ENCODE data around the gene C20orf202. TPM values are rescaled to one million over a fixed set of nuclear protein-coding genes. Genes with fewer than 3 reads are reported as not detected.

Gene C20orf202
- not detected for polyA plus RNA-seq (2012; ENCODE audit: insufficient read depth, insufficient read length)

DNA sequence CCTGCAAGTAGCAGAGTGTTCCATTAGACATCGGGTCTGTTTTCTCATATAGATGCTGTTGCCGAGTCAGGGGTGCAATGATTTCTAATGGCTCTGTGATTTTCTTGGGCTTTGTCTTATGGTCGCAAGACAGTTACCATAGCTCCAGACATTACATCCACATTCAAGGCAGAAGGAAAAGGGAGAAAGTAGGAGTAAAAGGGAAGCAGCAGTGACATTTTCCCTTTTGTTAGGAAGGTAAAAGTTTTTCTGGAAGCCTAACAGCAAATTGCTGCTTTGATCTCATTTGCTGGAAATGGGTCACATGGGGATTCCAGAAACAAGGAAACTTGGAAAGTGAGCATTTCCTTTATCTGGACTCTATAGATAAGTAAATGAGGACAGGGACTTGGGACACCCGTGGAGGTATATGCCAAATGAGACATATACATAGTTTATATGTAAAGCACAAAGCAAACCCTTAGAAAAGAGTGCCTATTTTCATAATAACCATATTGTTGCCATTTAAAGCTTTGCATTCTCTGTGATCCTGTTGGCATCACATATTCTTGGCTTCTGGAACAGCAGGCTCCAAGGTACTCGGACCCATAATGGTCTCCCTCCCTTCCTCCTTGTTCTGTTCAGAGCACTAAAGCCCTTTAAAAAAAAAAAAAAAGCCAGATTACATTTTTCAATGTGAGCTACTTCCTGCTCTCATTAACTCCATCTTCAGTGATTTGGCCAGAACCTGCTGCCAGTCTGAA lies at the start of gene C20orf202:
Gene C20orf202 (plus strand): TSS at position 693 of the 743 bp plus-strand sequence. CDS start 132 bp downstream, outside the sequence.
- H3K4me3 ChIP-seq (ENCODE audit: low read length), result no peak within 1 kb of the TSS
- no peak for DNase-seq (ENCODE audit: low read depth, low spot score)

DNA sequence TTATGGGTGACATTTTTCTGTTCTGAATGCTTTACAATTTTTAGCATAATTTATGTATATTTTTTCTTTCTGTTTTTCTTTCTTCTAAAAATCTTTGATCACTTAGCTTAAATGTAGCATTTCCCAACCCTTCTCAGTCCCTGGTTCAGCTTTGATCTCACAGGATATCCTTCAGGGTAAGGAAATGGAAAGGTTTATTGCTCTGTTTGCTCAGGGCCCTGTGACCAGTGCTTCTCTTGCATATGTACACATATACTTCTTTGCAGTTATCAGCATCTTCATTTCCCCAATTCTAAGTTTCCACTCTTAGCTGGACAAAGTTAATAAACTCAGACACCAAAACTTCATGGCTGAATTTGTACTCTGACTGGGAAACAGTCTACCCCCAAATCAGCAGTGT lies 49.0 kb upstream of the C20orf202 start:
- DNase-seq (ENCODE audit: low read depth, low spot score), result peak; percentile 9
- H3K4me3 ChIP-seq (ENCODE audit: low read length), result no peak overlapping the region

DNA sequence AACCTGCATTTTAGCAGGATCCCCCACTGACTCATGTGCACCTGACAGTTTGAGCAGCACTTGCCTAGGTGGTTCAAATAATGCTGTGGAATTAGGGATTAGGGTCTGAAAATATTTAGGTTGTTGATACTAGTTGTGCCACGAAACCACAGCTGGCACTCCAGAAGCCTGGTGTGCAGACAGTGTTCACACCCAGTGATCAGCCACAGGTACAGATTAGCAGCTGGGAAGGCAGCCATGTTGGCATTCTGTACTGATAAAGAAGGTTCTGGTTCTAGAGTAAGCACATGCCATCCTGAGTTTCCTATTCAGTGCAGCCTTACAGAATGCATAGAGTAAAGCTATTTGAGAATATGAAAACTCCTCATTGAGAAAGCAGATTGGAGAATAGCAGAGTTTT lies 48.6 kb upstream of the C20orf202 start:
- no peak overlapping the region for H3K4me3 ChIP-seq (ENCODE audit: low read length)
- DNase-seq (ENCODE audit: low read depth, low spot score), result no peak

DNA sequence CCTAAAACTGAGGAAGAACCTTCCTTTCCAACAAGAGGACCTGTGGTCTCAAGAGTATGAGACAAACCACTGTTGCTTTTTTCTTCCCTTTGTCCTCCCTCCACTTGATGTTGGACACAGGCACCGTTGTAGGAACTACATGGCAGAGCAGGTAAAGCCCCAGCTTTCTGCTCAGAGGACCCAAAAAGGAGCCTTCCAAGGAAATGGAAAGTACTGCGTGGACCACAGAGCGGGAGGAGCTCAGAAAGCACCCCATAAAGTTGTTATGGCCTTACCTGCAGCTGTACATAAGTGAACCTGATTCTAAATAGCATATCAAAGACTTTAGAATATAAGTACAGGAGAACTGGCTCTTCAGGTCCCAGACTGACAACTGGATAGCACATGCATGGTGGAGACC lies 47.9 kb upstream of the C20orf202 start:
- no peak overlapping the region for H3K4me3 ChIP-seq (ENCODE audit: low read length)
- no peak for DNase-seq (ENCODE audit: low read depth, low spot score)

DNA sequence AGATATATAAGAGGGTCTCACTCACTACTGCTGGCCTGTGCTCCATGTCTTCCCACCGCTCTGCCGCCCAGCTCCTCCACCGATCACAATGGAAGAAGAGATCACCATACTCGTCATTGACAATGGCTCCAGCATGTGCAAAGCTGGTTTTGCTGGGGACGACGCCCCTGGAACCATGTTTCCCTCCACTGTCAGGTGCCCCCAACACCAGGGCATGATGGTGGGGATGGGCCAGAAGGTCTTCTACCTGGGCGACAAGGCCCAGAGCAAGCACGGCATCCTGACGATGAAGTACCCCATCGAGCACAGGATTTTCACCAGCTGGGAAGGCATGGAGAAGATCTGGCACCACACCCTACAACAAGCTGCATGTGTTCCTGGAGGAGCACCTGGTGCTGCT lies 42.8 kb upstream of the C20orf202 start:
- DNase-seq (ENCODE audit: low read depth, low spot score), result no peak

DNA sequence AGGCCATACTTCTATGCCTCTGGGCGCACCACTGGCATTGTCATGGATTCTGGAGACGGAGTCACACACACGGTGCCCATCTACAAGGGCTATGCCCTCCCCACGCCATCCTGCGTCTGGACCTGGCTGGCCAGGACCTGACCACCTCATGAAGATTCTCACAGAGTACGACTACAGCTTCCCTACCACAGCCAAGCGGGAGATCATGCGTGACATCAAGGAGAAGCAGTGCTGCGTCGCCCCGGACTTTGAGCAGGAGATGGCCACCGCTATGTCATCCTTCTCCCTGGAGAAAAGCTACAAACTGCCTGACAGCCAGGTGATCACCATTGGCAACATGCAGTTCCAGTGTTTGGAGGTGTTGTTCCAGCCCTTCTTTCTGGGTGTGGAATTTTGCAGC lies 42.3 kb upstream of the C20orf202 start:
- no peak overlapping the region for H3K4me3 ChIP-seq (ENCODE audit: low read length)
- no peak for DNase-seq (ENCODE audit: low read depth, low spot score)

More for the DNA sequence above, 42.8 kb upstream of the C20orf202 start:
- no peak overlapping the region for H3K4me3 ChIP-seq (ENCODE audit: low read length)

DNA sequence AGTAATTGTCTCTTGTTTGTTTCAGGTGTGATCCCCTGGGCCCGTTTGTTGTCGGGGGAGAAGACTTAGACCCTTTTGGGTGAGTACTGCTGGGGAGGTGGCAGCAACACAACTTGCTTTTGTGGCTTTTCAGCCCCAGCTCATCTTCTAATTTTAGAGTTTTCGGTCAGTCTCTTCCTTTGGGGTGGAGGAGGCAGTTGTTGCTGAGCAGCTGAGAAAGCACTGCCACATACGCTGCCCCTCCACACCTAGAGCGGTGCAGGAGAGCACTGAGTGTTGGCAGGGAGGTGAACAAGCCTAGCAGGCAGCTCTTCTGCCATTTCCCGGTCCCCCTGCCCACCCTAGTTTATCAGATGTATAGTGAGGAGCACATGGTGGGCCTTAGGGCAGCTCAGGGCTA lies 40.1 kb upstream of the C20orf202 start:
- no peak for DNase-seq (ENCODE audit: low read depth, low spot score)
- no peak overlapping the region for H3K4me3 ChIP-seq (ENCODE audit: low read length)

DNA sequence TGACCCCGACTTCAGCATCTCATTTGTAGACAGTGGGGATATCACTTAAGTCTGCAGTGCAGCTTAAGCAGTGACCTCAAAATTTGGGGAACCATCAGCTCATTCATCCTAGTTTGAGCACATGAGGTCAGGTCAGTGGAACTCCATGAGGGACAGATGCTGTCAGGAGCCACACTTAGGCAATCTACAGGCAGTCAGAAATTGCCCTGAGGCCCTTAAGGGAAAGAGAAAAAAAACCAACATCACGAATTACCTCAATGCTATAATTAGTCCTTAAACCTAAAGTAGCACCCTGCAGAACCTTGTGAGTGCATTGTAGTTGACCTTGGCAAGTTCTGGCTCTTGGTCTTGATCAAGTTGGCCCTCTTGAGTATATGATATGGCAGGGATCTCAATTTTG lies 39.6 kb upstream of the C20orf202 start:
- no peak overlapping the region for H3K4me3 ChIP-seq (ENCODE audit: low read length)
- DNase-seq (ENCODE audit: low read depth, low spot score), result no peak

DNA sequence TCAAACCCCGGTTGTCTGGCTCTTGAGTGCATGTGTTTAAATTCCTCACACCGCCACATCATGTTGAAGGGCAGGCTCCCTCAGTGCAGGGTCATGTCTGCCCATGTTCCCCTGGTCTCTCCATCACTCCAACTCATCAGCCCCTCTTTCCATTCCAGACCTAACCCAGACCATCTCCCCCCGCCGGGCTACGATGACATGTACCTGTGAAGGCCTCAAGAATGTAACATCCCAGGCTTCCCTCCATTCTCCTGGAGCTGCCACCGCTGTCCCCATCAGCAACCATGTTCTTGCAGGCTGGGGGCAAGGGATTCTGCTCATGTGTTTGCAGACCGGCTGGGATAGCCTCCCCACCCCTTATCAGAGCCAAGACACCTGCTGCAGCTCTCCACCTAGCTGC lies 38.4 kb upstream of the C20orf202 start:
- no peak for DNase-seq (ENCODE audit: low read depth, low spot score)
- H3K4me3 ChIP-seq (ENCODE audit: low read length), result no peak overlapping the region

DNA sequence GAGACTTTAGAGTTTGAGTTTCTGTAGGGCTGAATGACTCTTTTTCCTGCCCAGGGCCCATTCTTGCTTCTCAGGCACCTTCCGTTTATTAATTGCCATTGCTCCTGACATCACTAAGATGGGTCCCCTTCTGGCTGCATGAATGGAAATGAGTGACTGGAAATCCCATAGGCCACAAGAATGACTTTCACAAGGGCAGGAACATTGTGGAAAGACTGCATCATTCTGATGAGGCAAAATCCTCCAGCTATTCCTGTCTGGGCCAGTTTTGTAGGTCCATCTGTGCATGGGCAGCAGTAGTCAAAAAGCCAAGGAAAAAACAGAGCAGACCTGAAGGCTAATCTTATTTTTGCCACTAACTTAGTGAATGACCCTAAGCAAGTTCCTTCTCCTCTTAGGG lies 37.7 kb upstream of the C20orf202 start:
- DNase-seq (ENCODE audit: low read depth, low spot score), result no peak
- H3K4me3 ChIP-seq (ENCODE audit: low read length), result no peak overlapping the region

DNA sequence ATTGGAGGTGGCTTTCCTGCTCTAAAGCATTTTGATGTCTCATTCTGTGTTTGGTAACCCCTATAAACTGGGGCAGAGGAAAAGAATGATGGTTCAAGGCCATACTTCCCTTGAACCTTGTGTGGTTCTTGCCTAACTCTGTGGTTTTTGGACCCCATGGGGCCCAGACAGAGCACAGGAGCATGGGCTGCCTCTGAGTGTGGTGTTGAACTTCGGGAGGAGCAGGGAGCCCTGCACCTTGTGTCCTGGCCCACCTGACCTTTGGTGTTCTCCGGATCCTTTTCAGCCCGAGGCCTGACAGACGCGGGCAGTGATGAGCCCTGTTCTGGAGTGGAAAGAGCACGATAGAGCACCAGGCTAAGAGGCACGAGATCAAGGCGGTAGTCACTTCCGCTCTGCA lies 37.3 kb upstream of the C20orf202 start:
- no peak overlapping the region for H3K4me3 ChIP-seq (ENCODE audit: low read length)
- DNase-seq (ENCODE audit: low read depth, low spot score), result no peak

DNA sequence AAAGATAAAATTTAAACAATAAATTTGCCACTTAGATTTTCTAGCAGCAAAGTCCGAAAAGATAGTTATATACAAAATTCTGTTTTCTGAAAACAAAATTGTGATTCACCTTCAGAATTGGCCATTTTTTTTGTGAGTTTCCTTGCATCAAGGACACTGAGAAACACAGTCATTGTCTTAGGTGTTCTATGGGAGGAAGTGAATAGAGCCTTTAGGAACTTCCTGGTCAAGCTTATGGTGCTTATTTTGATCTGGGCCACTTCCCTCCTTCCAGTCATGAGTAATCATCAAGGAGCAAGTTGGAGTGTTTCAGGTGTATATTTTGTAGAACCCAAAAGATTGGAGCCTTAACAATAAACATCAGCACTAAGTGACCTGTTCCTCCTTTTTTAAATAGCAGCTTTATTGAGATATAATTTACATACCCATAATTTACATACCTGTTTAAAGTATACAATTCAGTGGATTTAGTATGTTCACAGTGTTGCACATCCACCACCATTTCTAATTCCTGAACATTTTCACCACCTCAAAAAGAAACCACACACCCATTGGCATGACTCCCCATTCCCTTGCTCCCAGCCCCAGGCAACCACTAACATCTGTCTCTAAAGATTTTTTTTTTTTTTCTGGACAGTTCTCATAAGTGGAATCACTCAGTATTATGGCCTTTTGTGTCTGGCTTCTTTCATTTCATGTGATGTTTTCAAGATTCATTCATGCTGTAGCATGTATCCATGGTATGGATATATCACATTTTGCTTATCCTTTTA lies 36.1 kb upstream of the C20orf202 start:
- no peak for DNase-seq (ENCODE audit: low read depth, low spot score)
- H3K4me3 ChIP-seq (ENCODE audit: low read length), result no peak overlapping the region

DNA sequence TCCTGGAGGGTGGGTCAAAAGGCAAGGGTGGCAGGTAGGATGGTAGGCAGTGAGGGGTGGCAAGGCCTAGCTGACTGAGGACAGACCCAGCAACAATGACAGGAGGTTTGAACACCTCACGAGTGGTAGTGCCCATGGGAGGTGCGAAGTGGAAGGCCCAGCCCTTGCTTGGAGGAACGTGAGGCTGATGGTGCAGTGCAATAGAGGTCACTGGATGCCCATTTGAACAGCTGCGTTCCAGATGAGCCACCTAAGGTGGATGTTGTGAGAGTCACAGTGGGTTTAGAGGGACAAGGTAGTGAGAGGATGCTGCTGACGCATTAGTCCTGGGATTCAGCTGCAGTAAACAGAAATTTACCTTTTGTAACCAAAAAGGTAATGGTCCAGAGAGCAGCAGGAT lies 34.0 kb upstream of the C20orf202 start:
- no peak for DNase-seq (ENCODE audit: low read depth, low spot score)
- H3K4me3 ChIP-seq (ENCODE audit: low read length), result no peak overlapping the region

DNA sequence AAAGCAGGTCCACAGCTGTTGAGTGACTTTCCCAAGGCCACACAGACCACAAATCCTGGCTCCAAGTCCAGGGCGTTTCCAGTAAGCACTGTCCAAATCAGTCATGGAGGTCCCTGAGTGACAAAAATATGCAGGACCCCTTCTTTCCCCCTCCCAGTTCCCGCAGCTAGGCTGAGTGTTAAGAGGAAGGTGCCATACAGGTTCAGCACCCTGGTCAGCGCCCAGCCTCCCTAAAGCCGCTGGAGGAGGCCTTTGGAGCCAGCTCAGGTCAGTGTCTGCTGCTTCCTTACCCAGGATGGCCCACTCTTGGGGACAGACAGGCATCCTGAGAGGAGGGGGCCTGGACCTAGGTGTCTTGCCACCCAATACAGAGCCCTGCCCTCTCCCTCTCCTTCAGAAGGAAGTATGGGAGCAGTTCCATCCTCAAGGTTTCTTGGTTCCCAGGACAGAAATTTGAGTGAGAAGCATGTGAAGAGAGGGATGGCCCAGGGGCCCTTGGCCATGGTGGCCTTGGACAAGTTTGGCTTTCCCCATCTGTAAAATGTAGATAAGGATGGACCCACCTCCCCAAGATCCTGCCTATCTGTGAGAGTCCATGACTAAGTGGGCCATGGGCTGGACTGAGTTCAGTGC lies 31.7 kb upstream of the C20orf202 start:
- peak; percentile 8 for DNase-seq (ENCODE audit: low read depth, low spot score)
- H3K4me3 ChIP-seq (ENCODE audit: low read length), result no peak overlapping the region

DNA sequence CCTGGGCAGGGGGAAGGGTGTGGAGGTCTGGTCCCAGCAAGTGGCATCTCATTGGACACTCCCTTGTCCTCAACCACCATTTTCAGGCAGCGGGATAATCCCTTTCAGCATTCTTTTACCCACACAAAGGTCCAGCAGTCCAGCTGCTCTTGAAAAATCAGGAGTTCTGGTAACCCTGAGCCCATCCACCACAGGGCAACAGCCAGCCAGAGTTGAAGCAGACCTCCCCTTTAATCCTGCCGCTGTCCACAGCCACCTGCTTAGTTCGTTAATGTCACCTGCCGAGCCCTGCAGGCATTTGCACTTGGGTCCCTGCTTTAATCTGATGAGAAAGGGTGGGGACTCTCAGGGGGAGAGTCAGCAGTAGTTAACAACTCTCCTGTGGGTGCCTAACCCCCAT lies 29.6 kb upstream of the C20orf202 start:
- DNase-seq (ENCODE audit: low read depth, low spot score), result no peak

DNA sequence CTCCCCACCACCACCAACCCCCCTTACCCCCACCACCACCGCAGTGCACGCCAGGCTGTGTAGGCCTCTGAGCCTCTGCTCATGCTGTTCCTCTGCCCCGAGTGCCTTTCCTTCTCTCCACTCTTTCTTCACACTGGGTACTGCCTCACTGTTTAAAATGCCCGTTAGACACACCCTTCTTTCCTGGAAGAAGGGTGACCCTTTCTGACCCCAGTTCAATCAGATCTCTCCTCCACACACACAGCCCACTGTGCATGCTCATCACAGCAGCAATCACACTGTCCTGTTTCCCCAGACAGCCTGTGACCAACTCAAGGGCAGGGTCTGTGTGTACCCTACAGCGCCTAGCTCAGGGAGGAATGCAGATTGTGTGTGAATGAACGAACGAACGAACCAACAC lies 28.5 kb upstream of the C20orf202 start:
- DNase-seq (ENCODE audit: low read depth, low spot score), result no peak
- no peak overlapping the region for H3K4me3 ChIP-seq (ENCODE audit: low read length)

More for the DNA sequence above, 29.6 kb upstream of the C20orf202 start:
- no peak overlapping the region for H3K4me3 ChIP-seq (ENCODE audit: low read length)

DNA sequence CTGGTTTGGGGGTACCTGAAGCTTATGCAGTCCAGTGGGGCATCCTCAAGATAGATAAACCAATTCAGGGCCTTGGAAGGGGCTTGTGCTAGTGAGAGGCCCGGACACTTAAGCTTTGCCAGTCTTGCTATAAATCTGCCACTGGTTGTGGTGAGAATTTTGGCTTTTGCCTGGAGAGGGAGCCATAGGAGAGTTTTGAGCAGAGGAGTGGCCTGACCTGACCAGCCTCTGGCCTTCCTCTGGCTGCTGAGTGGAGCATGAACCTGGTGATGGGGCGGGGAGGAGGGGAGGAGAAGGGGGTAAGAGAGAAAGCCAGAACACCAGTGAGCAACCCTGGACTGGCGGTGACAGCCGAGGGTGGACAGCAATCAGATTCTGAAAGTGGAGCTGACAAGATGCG lies 25.6 kb upstream of the C20orf202 start:
- DNase-seq (ENCODE audit: low read depth, low spot score), result no peak
- H3K4me3 ChIP-seq (ENCODE audit: low read length), result no peak overlapping the region

DNA sequence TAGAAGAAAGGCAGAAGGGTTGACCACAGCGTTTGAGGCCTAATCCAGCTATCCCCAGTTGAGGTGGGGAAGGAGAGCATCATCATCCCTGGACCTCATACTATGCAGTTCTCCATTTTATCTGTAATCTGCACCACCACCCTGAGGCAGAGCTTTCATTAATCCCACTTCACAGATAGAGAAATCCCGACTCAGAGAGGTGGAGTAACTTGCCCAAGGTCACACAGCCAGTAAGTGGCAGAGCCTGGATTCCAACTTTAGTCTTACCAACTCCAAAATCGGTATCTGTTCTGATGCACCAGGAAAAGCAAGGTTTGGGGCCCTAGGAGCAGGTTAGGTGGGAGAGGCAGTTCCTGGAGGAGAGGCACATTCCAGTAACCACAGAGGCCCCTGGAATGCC lies 25.2 kb upstream of the C20orf202 start:
- H3K4me3 ChIP-seq (ENCODE audit: low read length), result no peak overlapping the region

DNA sequence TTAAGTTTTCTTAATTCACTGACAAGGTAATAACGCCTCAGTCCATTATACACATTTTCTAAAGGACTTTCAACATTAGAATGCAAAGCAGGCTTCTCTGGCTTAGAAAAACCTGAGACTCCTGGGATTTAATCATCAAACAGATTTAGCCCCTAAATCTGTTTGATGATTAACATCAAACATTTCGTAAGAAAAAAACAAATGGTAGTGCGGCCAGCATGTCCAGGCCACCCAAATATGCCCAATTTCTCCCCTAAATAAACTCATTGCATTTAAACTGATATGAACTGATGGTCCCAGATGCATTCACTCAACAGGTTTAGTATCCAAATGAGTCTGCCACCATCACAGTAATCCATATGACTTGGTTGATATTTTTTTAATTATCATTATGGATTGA lies 24.6 kb upstream of the C20orf202 start:
- DNase-seq (ENCODE audit: low read depth, low spot score), result no peak

More for the DNA sequence above, 25.2 kb upstream of the C20orf202 start:
- DNase-seq (ENCODE audit: low read depth, low spot score), result no peak

DNA sequence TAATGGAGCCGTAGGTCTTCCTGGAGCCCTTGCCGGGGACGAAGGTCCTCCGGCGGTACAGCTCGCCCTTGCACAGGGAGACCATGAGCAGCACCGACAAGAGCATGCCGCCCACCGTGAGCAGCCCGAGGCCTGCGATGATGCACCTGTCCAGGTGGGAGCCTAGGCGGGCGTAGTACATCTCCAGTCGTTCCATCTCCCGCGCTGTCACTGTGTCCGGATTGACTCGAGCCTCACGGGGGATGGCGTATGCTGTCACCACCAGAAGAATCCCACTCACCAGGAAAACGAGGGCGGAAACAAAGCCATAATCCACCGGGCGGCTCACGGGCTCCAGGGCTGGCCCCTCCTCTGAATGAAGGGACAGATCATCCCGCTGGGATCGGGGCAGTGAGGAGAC lies 22.3 kb upstream of the C20orf202 start:
- no peak for DNase-seq (ENCODE audit: low read depth, low spot score)
- H3K4me3 ChIP-seq (ENCODE audit: low read length), result no peak overlapping the region

More for the DNA sequence above, 24.6 kb upstream of the C20orf202 start:
- H3K4me3 ChIP-seq (ENCODE audit: low read length), result no peak overlapping the region
